HEK293 (cell line): Measurements from ENCODE around the gene PKNOX2.

Experiments used
- CTCF ChIA-PET: fragments of 350-600 bp; formaldehyde crosslinking; extraction: SDS; loops from one replicate; lab custom pipeline; 2021; ENCODE audit warnings: antibody characterized with exemption; lab: Yijun Ruan, JAX
- POLR2A ChIA-PET: fragments of 300-600 bp; formaldehyde crosslinking; extraction: SDS; loops from one replicate; lab custom pipeline; 2020; ENCODE audit warnings: antibody characterized with exemption, inconsistent platforms; lab: Yijun Ruan, JAX
- H3K27ac ChIP-seq: fragments of 200-500 bp; sonication (Bioruptor generic); 2 replicates; pipeline ENCODE4 v1.5.1; 2014; ENCODE audit warnings: low read depth, low read length, control low read depth, inconsistent platforms; ENCODE audit errors: extremely low read depth
- H3K36me3 ChIP-seq, 2 experiments: fragments of 200-500 bp in 1 of 2; sonication (Bioruptor generic) in 1 of 2; 1 replicate in 1 of 2; 2 replicates in 1 of 2; pipeline ENCODE4 v1.5.1; 2014 to 2017; ENCODE audit warnings: inconsistent platforms in 2 of 2, low read length in 2 of 2; ENCODE audit not compliant: control insufficient read depth in 2 of 2, insufficient read depth in 1 of 2
- H3K4me1 ChIP-seq: fragments of 200-500 bp; sonication (Bioruptor generic); 2 replicates; pipeline ENCODE4 v1.5.1; 2014; ENCODE audit warnings: mild to moderate bottlenecking, low read length, inconsistent platforms; ENCODE audit not compliant: control insufficient read depth, insufficient read depth
- H3K4me3 ChIP-seq: 2 replicates; pipeline ENCODE4 v1.5.1; 2011; ENCODE audit warnings: low read depth, mild to moderate bottlenecking, control low read depth, low read length, moderate library complexity
- H3K9me3 ChIP-seq: fragments of 200-500 bp; sonication (Bioruptor generic); 2 replicates; pipeline ENCODE4 v1.5.1; 2014; ENCODE audit warnings: low read depth, low read length, inconsistent platforms; ENCODE audit not compliant: control insufficient read depth, insufficient read depth
- GLI2 ChIP-seq: fragments of 450-650 bp; formaldehyde crosslinking; IDR thresholded peaks from 2 replicates; pipeline ENCODE4; 2017; ENCODE audit warnings: missing biosample characterization, missing genetic modification characterization, low read depth, borderline replicate concordance
- INSM2 ChIP-seq: fragments of 450-650 bp; formaldehyde crosslinking; IDR thresholded peaks from 2 replicates; pipeline ENCODE4 v1.5.1; 2016; ENCODE audit warnings: missing biosample characterization, missing genetic modification characterization
- KLF16 ChIP-seq: fragments of 450-650 bp; formaldehyde crosslinking; IDR thresholded peaks from 2 replicates; pipeline ENCODE4 v1.5.1; 2017; ENCODE audit warnings: missing biosample characterization, missing genetic modification characterization
- KLF8 ChIP-seq: fragments of 450-650 bp; formaldehyde crosslinking; IDR thresholded peaks from 2 replicates; pipeline ENCODE4 v1.5.1; 2016; ENCODE audit warnings: missing biosample characterization, missing genetic modification characterization
- MEIS1 ChIP-seq: sonication (generic); formaldehyde crosslinking; IDR thresholded peaks from 2 replicates; pipeline ENCODE4 v1.8.1; 2022; ENCODE audit warnings: missing genetic modification reagents, mild to moderate bottlenecking, borderline replicate concordance
- ZBTB1 ChIP-seq: fragments of 450-650 bp; formaldehyde crosslinking; IDR thresholded peaks from 2 replicates; pipeline ENCODE4 v1.5.1; 2016; ENCODE audit warnings: missing biosample characterization, missing genetic modification characterization
- ZBTB21 ChIP-seq: fragments of 450-650 bp; formaldehyde crosslinking; IDR thresholded peaks from 2 replicates; pipeline ENCODE4 v1.5.1; 2017; ENCODE audit warnings: missing biosample characterization, missing genetic modification characterization
- ZEB2 ChIP-seq: fragments of 450-650 bp; formaldehyde crosslinking; IDR thresholded peaks from 2 replicates; pipeline ENCODE4 v1.5.1; 2016; ENCODE audit warnings: missing biosample characterization, missing genetic modification characterization
- ZFP3 ChIP-seq: fragments of 450-650 bp; formaldehyde crosslinking; IDR thresholded peaks from 2 replicates; pipeline ENCODE4 v1.5.1; 2016; ENCODE audit warnings: low read depth, missing biosample characterization, missing genetic modification characterization
- ZFP69B ChIP-seq: fragments of 450-650 bp; formaldehyde crosslinking; IDR thresholded peaks from 2 replicates; pipeline ENCODE4 v1.5.1; 2016; ENCODE audit warnings: missing biosample characterization, missing genetic modification characterization
- ZNF223 ChIP-seq: fragments of 450-650 bp; formaldehyde crosslinking; IDR thresholded peaks from 2 replicates; pipeline ENCODE4 v1.5.1; 2016; ENCODE audit warnings: missing biosample characterization, missing genetic modification characterization
- ZNF26 ChIP-seq: fragments of 450-650 bp; formaldehyde crosslinking; IDR thresholded peaks from 2 replicates; pipeline ENCODE4 v1.5.1; 2016; ENCODE audit warnings: missing biosample characterization, missing genetic modification characterization
- ZNF555 ChIP-seq: fragments of 450-650 bp; formaldehyde crosslinking; conservative IDR thresholded peaks from 2 replicates; pipeline ENCODE4 v1.5.1; 2017; ENCODE audit warnings: missing biosample characterization, mild to moderate bottlenecking, missing genetic modification characterization, inconsistent platforms
- ZNF558 ChIP-seq: fragments of 450-650 bp; formaldehyde crosslinking; IDR thresholded peaks from 2 replicates; pipeline ENCODE4 v1.5.1; 2016; ENCODE audit warnings: missing biosample characterization, missing genetic modification characterization
- ZNF585B ChIP-seq: fragments of 450-650 bp; formaldehyde crosslinking; IDR thresholded peaks from 2 replicates; pipeline ENCODE4 v1.5.1; 2016; ENCODE audit warnings: missing biosample characterization, missing genetic modification characterization
- ZNF639 ChIP-seq: fragments of 450-650 bp; formaldehyde crosslinking; IDR thresholded peaks from 2 replicates; pipeline ENCODE4 v1.5.1; 2016; ENCODE audit warnings: missing biosample characterization, missing genetic modification characterization
- ZNF664 ChIP-seq: fragments of 450-650 bp; formaldehyde crosslinking; IDR thresholded peaks from 2 replicates; pipeline ENCODE4 v1.5.1; 2016; ENCODE audit warnings: missing biosample characterization, missing genetic modification characterization
- ZNF785 ChIP-seq: fragments of 450-650 bp; formaldehyde crosslinking; IDR thresholded peaks from 2 replicates; pipeline ENCODE4 v1.5.1; 2016; ENCODE audit warnings: missing biosample characterization, missing genetic modification characterization
- TF ChIP-seq, protein P1 (sequence below): fragments of 450-650 bp; formaldehyde crosslinking; IDR thresholded peaks from 2 replicates; pipeline ENCODE4 v1.5.1; 2016; ENCODE audit warnings: missing biosample characterization, missing genetic modification characterization
- TF ChIP-seq, protein P2 (sequence below): fragments of 450-650 bp; formaldehyde crosslinking; IDR thresholded peaks from 2 replicates; pipeline ENCODE4 v1.5.1; 2016; ENCODE audit warnings: missing biosample characterization, missing genetic modification characterization
- TF ChIP-seq, protein P3 (sequence below): fragments of 450-650 bp; formaldehyde crosslinking; IDR thresholded peaks from 2 replicates; pipeline ENCODE4 v1.5.1; 2016; ENCODE audit warnings: missing biosample characterization, missing genetic modification characterization

The PKNOX2 gene

GRCh38 chr11:125176866-125177265 lies 12.3 kb downstream of the PKNOX2 start:
- Histone ChIP-seq H3K4me3 (no peak overlapping the region), H3K4me1 (peaks cover 7% of the 10 kb centered on the region; the same call in 1 of the 2 replicates), H3K27ac (no peak overlapping the region), H3K36me3 (no peaks in the 10 kb centered on the region), H3K9me3 (no peaks in the 10 kb centered on the region)
- ChIA-PET CTCF (interaction anchor here (0.6 kb wide), 3 partner anchors 13 to 1040 kb away, joined by 3 to 4 read pairs (median 3); no protein-coding TSS in a partner anchor), POLR2A (interaction anchor here (1.4 kb wide), 1 partner anchor 19 kb away, joined by 4 read pairs; no protein-coding TSS in a partner anchor)
- no peak for TF ChIP-seq ZBTB21 (tag by site-specific recombination)
- no peak for TF ChIP-seq ZNF585B (tag by site-specific recombination)
- TF ChIP-seq, protein P1, sequence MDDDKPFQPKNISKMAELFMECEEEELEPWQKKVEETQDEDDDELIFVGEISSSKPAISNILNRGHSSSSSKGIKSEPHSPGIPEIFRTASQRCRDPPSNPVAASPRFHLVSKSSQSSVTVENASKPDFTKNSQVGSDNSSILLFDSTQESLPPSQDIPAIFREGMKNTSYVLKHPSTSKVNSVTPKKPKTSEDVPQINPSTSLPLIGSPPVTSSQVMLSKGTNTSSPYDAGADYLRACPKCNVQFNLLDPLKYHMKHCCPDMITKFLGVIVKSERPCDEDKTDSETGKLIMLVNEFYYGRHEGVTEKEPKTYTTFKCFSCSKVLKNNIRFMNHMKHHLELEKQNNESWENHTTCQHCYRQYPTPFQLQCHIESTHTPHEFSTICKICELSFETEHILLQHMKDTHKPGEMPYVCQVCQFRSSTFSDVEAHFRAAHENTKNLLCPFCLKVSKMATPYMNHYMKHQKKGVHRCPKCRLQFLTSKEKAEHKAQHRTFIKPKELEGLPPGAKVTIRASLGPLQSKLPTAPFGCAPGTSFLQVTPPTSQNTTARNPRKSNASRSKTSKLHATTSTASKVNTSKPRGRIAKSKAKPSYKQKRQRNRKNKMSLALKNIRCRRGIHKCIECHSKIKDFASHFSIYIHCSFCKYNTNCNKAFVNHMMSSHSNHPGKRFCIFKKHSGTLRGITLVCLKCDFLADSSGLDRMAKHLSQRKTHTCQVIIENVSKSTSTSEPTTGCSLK (tag by site-specific recombination) = no peak
- TF ChIP-seq KLF16 (tag by site-specific recombination) = no peak

DNA sequence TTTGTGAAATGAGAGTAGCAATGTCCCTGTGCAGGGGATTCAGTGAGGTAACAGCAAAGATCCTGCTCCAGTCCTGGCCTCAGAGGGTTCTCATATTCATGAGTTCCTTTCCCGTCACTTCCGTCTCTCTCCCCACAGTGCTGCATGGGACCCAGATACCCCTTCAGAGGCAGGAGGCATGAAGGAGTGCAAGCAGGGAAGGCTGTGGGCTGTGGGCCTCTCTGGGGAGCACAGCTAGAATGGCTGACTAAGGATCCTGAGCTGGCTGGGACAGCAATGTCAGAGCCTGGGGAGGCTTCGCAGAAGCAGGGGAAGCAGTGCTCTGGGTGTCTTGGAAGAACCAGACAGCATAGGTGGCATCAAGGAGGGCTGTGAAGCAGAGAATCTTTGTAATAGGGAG lies 13.0 kb downstream of the PKNOX2 start:
- TF ChIP-seq ZNF558 (tag by site-specific recombination) (no peak), MEIS1 (CRISPR knock-in tag) (no peak), ZNF785 (tag by site-specific recombination) (no peak), KLF8 (no peak), ZNF223 (tag by site-specific recombination) (no peak), ZFP3 (tag by site-specific recombination) (no peak), ZFP69B (tag by site-specific recombination) (no peak), ZEB2 (tag by site-specific recombination) (no peak), ZNF26 (tag by site-specific recombination) (no peak), ZBTB1 (tag by site-specific recombination) (no peak), INSM2 (tag by site-specific recombination) (no peak), ZNF639 (tag by site-specific recombination) (no peak), ZNF555 (tag by site-specific recombination) (no peak), GLI2 (tag by site-specific recombination) (no peak), ZNF664 (no peak)
- TF ChIP-seq, protein P2, sequence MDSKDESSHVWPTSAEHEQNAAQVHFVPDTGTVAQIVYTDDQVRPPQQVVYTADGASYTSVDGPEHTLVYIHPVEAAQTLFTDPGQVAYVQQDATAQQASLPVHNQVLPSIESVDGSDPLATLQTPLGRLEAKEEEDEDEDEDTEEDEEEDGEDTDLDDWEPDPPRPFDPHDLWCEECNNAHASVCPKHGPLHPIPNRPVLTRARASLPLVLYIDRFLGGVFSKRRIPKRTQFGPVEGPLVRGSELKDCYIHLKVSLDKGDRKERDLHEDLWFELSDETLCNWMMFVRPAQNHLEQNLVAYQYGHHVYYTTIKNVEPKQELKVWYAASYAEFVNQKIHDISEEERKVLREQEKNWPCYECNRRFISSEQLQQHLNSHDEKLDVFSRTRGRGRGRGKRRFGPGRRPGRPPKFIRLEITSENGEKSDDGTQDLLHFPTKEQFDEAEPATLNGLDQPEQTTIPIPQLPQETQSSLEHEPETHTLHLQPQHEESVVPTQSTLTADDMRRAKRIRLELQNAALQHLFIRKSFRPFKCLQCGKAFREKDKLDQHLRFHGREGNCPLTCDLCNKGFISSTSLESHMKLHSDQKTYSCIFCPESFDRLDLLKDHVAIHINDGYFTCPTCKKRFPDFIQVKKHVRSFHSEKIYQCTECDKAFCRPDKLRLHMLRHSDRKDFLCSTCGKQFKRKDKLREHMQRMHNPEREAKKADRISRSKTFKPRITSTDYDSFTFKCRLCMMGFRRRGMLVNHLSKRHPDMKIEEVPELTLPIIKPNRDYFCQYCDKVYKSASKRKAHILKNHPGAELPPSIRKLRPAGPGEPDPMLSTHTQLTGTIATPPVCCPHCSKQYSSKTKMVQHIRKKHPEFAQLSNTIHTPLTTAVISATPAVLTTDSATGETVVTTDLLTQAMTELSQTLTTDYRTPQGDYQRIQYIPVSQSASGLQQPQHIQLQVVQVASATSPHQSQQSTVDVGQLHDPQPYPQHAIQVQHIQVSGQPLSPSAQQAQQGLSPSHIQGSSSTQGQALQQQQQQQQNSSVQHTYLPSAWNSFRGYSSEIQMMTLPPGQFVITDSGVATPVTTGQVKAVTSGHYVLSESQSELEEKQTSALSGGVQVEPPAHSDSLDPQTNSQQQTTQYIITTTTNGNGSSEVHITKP (tag by site-specific recombination) = no peak
- TF ChIP-seq, protein P3, sequence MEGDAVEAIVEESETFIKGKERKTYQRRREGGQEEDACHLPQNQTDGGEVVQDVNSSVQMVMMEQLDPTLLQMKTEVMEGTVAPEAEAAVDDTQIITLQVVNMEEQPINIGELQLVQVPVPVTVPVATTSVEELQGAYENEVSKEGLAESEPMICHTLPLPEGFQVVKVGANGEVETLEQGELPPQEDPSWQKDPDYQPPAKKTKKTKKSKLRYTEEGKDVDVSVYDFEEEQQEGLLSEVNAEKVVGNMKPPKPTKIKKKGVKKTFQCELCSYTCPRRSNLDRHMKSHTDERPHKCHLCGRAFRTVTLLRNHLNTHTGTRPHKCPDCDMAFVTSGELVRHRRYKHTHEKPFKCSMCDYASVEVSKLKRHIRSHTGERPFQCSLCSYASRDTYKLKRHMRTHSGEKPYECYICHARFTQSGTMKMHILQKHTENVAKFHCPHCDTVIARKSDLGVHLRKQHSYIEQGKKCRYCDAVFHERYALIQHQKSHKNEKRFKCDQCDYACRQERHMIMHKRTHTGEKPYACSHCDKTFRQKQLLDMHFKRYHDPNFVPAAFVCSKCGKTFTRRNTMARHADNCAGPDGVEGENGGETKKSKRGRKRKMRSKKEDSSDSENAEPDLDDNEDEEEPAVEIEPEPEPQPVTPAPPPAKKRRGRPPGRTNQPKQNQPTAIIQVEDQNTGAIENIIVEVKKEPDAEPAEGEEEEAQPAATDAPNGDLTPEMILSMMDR (tag by site-specific recombination) = no peak
- CTCF ChIA-PET = no interaction called here
- H3K9me3 ChIP-seq = no peaks in the 10 kb centered on the region
- H3K27ac ChIP-seq = no peak overlapping the region
- peaks cover 7% of the 10 kb centered on the region; the same call in 1 of the 2 replicates for H3K4me1 ChIP-seq
- no peak overlapping the region for H3K4me3 ChIP-seq
- POLR2A ChIA-PET = no interaction called here
- H3K36me3 ChIP-seq = no peaks in the 10 kb centered on the region
